Fibroblast of lung (primary cell): Measurements from ENCODE around the gene DTX1. TPM values are rescaled to one million over a fixed set of nuclear protein-coding genes. Genes with fewer than 3 reads are reported as not detected.

ENCODE experiments used
- DNase-seq, 2 donors: peaks; one replicate each; pipeline versions ENCODE4 v3.0.0 to v3.0.0-alpha.2; 2010; ENCODE audit warnings: low read depth in 2 of 2
- H2AFZ ChIP-seq: 2 replicates; pipeline ENCODE4 v1.5.1; 2012; ENCODE audit warnings: low read length, control low read depth, inconsistent platforms
- H3K27ac ChIP-seq: 2 replicates; pipeline ENCODE4 v1.5.1; 2011; ENCODE audit warnings: low read length, control low read depth; ENCODE audit not compliant: insufficient read depth
- H3K27me3 ChIP-seq: 2 replicates; pipeline ENCODE4 v1.5.1; 2011; ENCODE audit warnings: mild to moderate bottlenecking, low read length; ENCODE audit not compliant: control insufficient read depth, insufficient read depth
- H3K36me3 ChIP-seq: 2 replicates; pipeline ENCODE4 v1.5.1; 2011; ENCODE audit warnings: low read length; ENCODE audit not compliant: control insufficient read depth, insufficient read depth
- H3K4me1 ChIP-seq: 2 replicates; pipeline ENCODE4 v1.5.1; 2011; ENCODE audit warnings: low read length; ENCODE audit not compliant: control insufficient read depth, insufficient read depth; ENCODE audit errors: extremely low read depth
- H3K4me2 ChIP-seq: 2 replicates; pipeline ENCODE4 v1.5.1; 2011; ENCODE audit warnings: low read length, control low read depth; ENCODE audit not compliant: insufficient read depth; ENCODE audit errors: extremely low read depth
- H3K4me3 ChIP-seq, 4 experiments: fragments of 200-600 bp in 1 of 4; sonication (generic) in 1 of 4; replicated peaks in 1 of 4; 2 replicates each; pipeline ENCODE4 v1.5.1; 2011 to 2016; ENCODE audit warnings: low read length in 4 of 4, low read depth in 3 of 4, mild to moderate bottlenecking in 3 of 4, control low read depth in 2 of 4, inconsistent platforms in 1 of 4, mixed read lengths in 1 of 4; ENCODE audit not compliant: insufficient read depth in 1 of 4; ENCODE audit errors: control extremely low read depth in 1 of 4
- H3K79me2 ChIP-seq: 2 replicates; pipeline ENCODE4 v1.5.1; 2012; ENCODE audit warnings: mild to moderate bottlenecking, low read length, inconsistent platforms; ENCODE audit not compliant: control insufficient read depth, insufficient read depth
- H3K9ac ChIP-seq: 2 replicates; pipeline ENCODE4 v1.5.1; 2011; ENCODE audit warnings: mild to moderate bottlenecking, low read length, control low read depth; ENCODE audit not compliant: insufficient read depth
- H3K9me3 ChIP-seq: 2 replicates; pipeline ENCODE4 v1.5.1; 2012; ENCODE audit warnings: low read depth, low read length; ENCODE audit not compliant: control insufficient read depth, insufficient read depth
- H4K20me1 ChIP-seq: 2 replicates; pipeline ENCODE4 v1.5.1; 2011; ENCODE audit warnings: low read length; ENCODE audit not compliant: control insufficient read depth, insufficient read depth; ENCODE audit errors: extremely low read depth
- EZH2 ChIP-seq: IDR thresholded peaks from 2 replicates; pipeline ENCODE4 v1.5.1; 2012; ENCODE audit warnings: low read length, control low read depth, mild to moderate bottlenecking; ENCODE audit errors: missing control alignments
- polyA plus RNA-seq, 2 donors: library from polyadenylated mRNA; depleted of rRNA in 1 of 2; stranded (reverse) in 1 of 2; unstranded in 1 of 2; fragments of >200 nt; gene quantifications; 2 replicates each; pipeline ENCODE4 v1.2.1, GENCODE V29; 2011 to 2012; ENCODE audit warnings: missing spikeins in 1 of 2
- total RNA-seq: library from RNA; depleted of rRNA; stranded (reverse); fragments of >200 nt; gene quantifications from 2 replicates; pipeline ENCODE4 v1.2.1, GENCODE V29; 2014
- TF ChIP-seq, protein P1 (sequence below), 2 donors: IDR thresholded peaks in 1 of 2; conservative IDR thresholded peaks in 1 of 2; 1 replicate in 1 of 2; 2 replicates in 1 of 2; pipeline ENCODE4 v1.5.1; 2011 to 2012; ENCODE audit warnings: low read length in 2 of 2, control low read depth in 1 of 2, inconsistent platforms in 1 of 2, low read depth in 1 of 2, mild to moderate bottlenecking in 1 of 2

The DTX1 gene
- total and polyA plus RNA-seq, 2 donors (not counting 1 experiment from before 2014, with no cell fraction given): not detected

- no peak for DNase-seq
These were observed 4.8 kb upstream of the DTX1 start for GRCh38 chr12:113051759-113052158.

DNA sequence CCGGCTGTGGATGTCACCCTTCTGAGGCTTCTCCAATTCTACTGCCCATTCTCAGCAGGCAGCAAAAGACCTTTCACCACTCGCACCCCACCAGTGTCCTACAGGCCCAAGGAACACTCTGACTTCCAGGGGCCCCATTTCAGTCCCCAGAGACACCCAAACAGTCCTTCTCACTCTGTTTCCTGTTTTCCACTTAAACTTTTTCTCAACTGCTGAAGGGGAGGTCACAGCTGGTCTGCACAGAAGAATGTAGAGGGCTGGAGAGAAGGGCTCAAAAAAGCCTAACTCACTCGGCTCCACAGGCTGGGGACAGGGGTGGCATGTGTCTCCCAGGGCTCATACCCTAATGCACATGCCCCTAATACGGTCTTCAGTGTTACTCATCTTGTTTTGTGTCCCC, 4.2 kb upstream of the DTX1 start:
- Histone ChIP-seq H4K20me1 (no peaks in the 10 kb centered on the region), H3K4me3 (no peak overlapping the region), H3K27me3 (peaks cover 9% of the 10 kb centered on the region), H3K9ac (no peak overlapping the region), H3K4me1 (no peaks in the 10 kb centered on the region), H3K9me3 (no peaks in the 10 kb centered on the region), H3K36me3 (no peaks in the 10 kb centered on the region), H2AFZ (no peak overlapping the region), H3K4me2 (no peak overlapping the region), H3K79me2 (no peaks in the 10 kb centered on the region), H3K27ac (no peak overlapping the region)
- no peak for TF ChIP-seq EZH2
- TF ChIP-seq, protein P1, sequence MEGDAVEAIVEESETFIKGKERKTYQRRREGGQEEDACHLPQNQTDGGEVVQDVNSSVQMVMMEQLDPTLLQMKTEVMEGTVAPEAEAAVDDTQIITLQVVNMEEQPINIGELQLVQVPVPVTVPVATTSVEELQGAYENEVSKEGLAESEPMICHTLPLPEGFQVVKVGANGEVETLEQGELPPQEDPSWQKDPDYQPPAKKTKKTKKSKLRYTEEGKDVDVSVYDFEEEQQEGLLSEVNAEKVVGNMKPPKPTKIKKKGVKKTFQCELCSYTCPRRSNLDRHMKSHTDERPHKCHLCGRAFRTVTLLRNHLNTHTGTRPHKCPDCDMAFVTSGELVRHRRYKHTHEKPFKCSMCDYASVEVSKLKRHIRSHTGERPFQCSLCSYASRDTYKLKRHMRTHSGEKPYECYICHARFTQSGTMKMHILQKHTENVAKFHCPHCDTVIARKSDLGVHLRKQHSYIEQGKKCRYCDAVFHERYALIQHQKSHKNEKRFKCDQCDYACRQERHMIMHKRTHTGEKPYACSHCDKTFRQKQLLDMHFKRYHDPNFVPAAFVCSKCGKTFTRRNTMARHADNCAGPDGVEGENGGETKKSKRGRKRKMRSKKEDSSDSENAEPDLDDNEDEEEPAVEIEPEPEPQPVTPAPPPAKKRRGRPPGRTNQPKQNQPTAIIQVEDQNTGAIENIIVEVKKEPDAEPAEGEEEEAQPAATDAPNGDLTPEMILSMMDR (conservative IDR thresholded peaks at IDR 0.05 in 1 of 2, IDR thresholded peaks at IDR 0.05 in 1 of 2; ENCODE audit: low read depth in 1 of 2, low read length in 2 of 2): no peak
- DNase-seq: no peak

More at GRCh38 chr12:113051759-113052158, 4.8 kb upstream of the DTX1 start:
- Histone ChIP-seq H3K79me2 (no peaks in the 10 kb centered on the region), H4K20me1 (no peaks in the 10 kb centered on the region), H3K9ac (no peak overlapping the region), H3K27ac (no peak overlapping the region), H3K4me1 (no peaks in the 10 kb centered on the region), H3K9me3 (no peaks in the 10 kb centered on the region), H3K4me3 (no peak overlapping the region), H3K27me3 (peaks cover 9% of the 10 kb centered on the region), H2AFZ (no peak overlapping the region), H3K4me2 (no peak overlapping the region), H3K36me3 (no peaks in the 10 kb centered on the region)
- no peak for TF ChIP-seq EZH2
- TF ChIP-seq, protein P1 (conservative IDR thresholded peaks at IDR 0.05 in 1 of 2, IDR thresholded peaks at IDR 0.05 in 1 of 2; ENCODE audit: low read depth in 1 of 2, low read length in 2 of 2): no peak

DNA sequence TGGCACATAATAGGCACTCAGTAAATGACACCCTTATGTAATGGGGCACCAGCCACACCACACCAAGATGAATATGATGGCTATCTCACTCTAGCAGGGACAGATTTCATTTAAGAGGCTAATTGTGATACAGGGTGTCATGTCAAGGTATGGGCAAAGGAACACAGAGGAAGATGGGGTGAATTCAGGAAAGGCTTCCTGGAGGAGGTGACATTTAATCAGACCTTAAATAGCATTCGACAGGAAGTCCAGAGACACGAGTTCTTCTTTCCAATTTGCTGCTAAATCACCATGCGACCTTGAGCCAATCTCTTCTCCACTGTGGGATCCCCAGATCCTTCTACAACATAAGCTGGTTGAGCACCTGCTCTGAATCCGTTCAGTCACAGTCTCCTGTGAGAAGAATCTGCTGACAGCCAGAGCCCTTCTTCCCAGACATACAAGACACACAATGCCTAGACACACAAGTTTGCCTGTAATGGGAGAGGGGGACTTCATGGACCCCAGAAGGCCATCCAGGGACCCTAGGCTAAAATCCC, 1.5 kb upstream of the DTX1 start:
- Histone ChIP-seq H3K27ac (no peak overlapping the region), H3K4me1 (no peaks in the 10 kb centered on the region), H3K36me3 (no peaks in the 10 kb centered on the region), H4K20me1 (peaks cover 2% of the 10 kb centered on the region), H3K9ac (no peak overlapping the region), H3K4me3 (no peak overlapping the region), H3K27me3 (peaks cover 9% of the 10 kb centered on the region), H3K9me3 (no peaks in the 10 kb centered on the region), H2AFZ (no peak overlapping the region), H3K4me2 (no peak overlapping the region), H3K79me2 (no peaks in the 10 kb centered on the region)
- TF ChIP-seq, protein P1 (conservative IDR thresholded peaks at IDR 0.05 in 1 of 2, IDR thresholded peaks at IDR 0.05 in 1 of 2; ENCODE audit: low read depth in 1 of 2, low read length in 2 of 2): no peak
- TF ChIP-seq EZH2: no peak
- DNase-seq: no peak
